SIG-M5 (cell line): ENCODE results near the gene OR4C12.
"Not testable (repeated sequence)": the region's sequence is repeated elsewhere in the genome, so short reads cannot be mapped to it uniquely, and the experiment has no call there.

Experiments used
- DNase-seq: peaks from one replicate; lab custom pipeline; 2025; lab: John Stamatoyannopoulos, UW

Gene OR4C12

GRCh38 chr11:49982435-49982834, at the start of gene OR4C12:
OR4C12 (minus strand) TSS chr11:49982535; CDS start chr11:49982501, 34 bp downstream.
- DNase-seq, result not testable (repeated sequence)

GRCh38 chr11:50030193-50030592, 47.9 kb upstream of the OR4C12 start:
- DNase-seq, result no peak

GRCh38 chr11:49995565-49995964, 13.2 kb upstream of the OR4C12 start:
- DNase-seq, result no peak

- DNase-seq, result not testable (repeated sequence)
Observed at GRCh38 chr11:49973439-49973838, 8.9 kb downstream of the OR4C12 start.

GRCh38 chr11:49952091-49952490, 30.2 kb downstream of the OR4C12 start, which contains the start of gene OR4C13:
OR4C13 (plus strand) TSS chr11:49952391; CDS start chr11:49952423, 32 bp downstream.
- no peak for DNase-seq

- DNase-seq, result not testable (repeated sequence)
Observed at GRCh38 chr11:49948701-49949100, 33.6 kb downstream of the OR4C12 start.
